K562 (cell line): Measurements from ENCODE around the gene CPED1. TPM values are rescaled to one million over a fixed set of nuclear protein-coding genes. Genes with fewer than 3 reads are reported as not detected.

Source experiments
- ASH1L ChIP-seq: fragments of 450-650 bp; IDR thresholded peaks from 2 replicates; pipeline ENCODE4 v1.6.1; 2018; ENCODE audit warnings: borderline replicate concordance, mild to moderate bottlenecking, low read depth; ENCODE audit not compliant: partially characterized antibody
- CBX1 ChIP-seq: sonication (generic); IDR thresholded peaks from 2 replicates; pipeline ENCODE4 v1.6.1; 2016; ENCODE audit warnings: antibody characterized with exemption, low read depth, mild to moderate bottlenecking
- GTF2A2 ChIP-seq: IDR thresholded peaks from 2 replicates; pipeline ENCODE4 v1.6.1; 2016; ENCODE audit warnings: mild to moderate bottlenecking, missing genetic modification characterization, missing compliant biosample characterization
- HDAC1 ChIP-seq, 2 experiments: fragments of 450-650 bp; IDR thresholded peaks; 2 replicates each; pipeline ENCODE4 v1.6.1; 2016 to 2017; ENCODE audit warnings: inconsistent platforms in 1 of 2, mild to moderate bottlenecking in 1 of 2, moderate library complexity in 1 of 2
- HDAC2 ChIP-seq: fragments of 450-650 bp; IDR thresholded peaks from 2 replicates; pipeline ENCODE4 v1.6.1; 2016; ENCODE audit warnings: mild to moderate bottlenecking
- KLF6 ChIP-seq: fragments of 250-450 bp; sonication (Bioruptor Pico); IDR thresholded peaks from 2 replicates; pipeline ENCODE4 v1.4.0; 2020; ENCODE audit warnings: mild to moderate bottlenecking, moderate library complexity, borderline replicate concordance
- MIER1 ChIP-seq: fragments of 450-650 bp; IDR thresholded peaks from 2 replicates; pipeline ENCODE4 v1.6.1; 2016; ENCODE audit warnings: antibody characterized with exemption, mild to moderate bottlenecking, low read depth
- NR1H2 ChIP-seq: sonication (generic); formaldehyde crosslinking; IDR thresholded peaks from 2 replicates; pipeline ENCODE4 v1.4.0; 2020; ENCODE audit warnings: mild to moderate bottlenecking, missing genetic modification reagents
- PHB2 ChIP-seq: fragments of 450-650 bp; IDR thresholded peaks from 2 replicates; pipeline ENCODE4 v1.6.1; 2017; ENCODE audit warnings: low read depth
- PTBP1 ChIP-seq: fragments of 200-400 bp; formaldehyde crosslinking; IDR thresholded peaks from 2 replicates; pipeline ENCODE4 v1.6.1; 2017; ENCODE audit warnings: low read depth, low read length
- RAD21 ChIP-seq, 2 experiments: fragments of 250-450 bp in 1 of 2; fragments of 450-650 bp in 1 of 2; sonication (Bioruptor Pico) in 1 of 2; formaldehyde crosslinking in 1 of 2; IDR thresholded peaks in 1 of 2; conservative IDR thresholded peaks in 1 of 2; 2 replicates each; pipeline versions ENCODE4 v1.4.0 to v1.8.0; 2020 to 2022; ENCODE audit warnings: mild to moderate bottlenecking in 2 of 2, moderate library complexity in 1 of 2
- SAFB ChIP-seq: fragments of 200-400 bp; formaldehyde crosslinking; IDR thresholded peaks from 2 replicates; pipeline ENCODE4 v1.6.1; 2017; ENCODE audit warnings: low read depth, low read length, borderline replicate concordance
- TAF9B ChIP-seq: fragments of 450-650 bp; IDR thresholded peaks from 2 replicates; pipeline ENCODE4 v1.6.1; 2018; ENCODE audit warnings: mild to moderate bottlenecking; ENCODE audit not compliant: partially characterized antibody
- TRIM24 ChIP-seq, 2 experiments: fragments of 450-650 bp; IDR thresholded peaks; 2 replicates each; pipeline ENCODE4 v1.6.1; 2016
- ZNF217 ChIP-seq: sonication (generic); formaldehyde crosslinking; IDR thresholded peaks from 2 replicates; pipeline ENCODE4 v1.8.0; 2022; ENCODE audit warnings: mild to moderate bottlenecking, missing genetic modification reagents
- ZNF592 ChIP-seq: fragments of 450-650 bp; IDR thresholded peaks from 2 replicates; pipeline ENCODE4 v1.6.1; 2017; ENCODE audit warnings: antibody characterized with exemption, mild to moderate bottlenecking
- ZNF639 ChIP-seq, 2 experiments: fragments of 200-800 bp in 1 of 2; sonication (Bioruptor generic) in 1 of 2; sonication (generic) in 1 of 2; formaldehyde crosslinking in 1 of 2; IDR thresholded peaks in 1 of 2; conservative IDR thresholded peaks in 1 of 2; 2 replicates each; pipeline versions ENCODE4 v1.5.0 to v1.6.1; 2016 to 2020; ENCODE audit warnings: missing compliant biosample characterization in 1 of 2, missing genetic modification characterization in 1 of 2, missing genetic modification reagents in 1 of 2
- ZNF668 ChIP-seq: fragments of 250-450 bp; sonication (Bioruptor Pico); IDR thresholded peaks from 2 replicates; pipeline ENCODE4 v1.8.0; 2022; ENCODE audit warnings: mild to moderate bottlenecking, inconsistent platforms
- polyA plus RNA-seq, 8 experiments: library from polyadenylated mRNA; depleted of rRNA in 4 of 8; stranded (reverse) in 5 of 8; unstranded in 3 of 8; fragments of >200 nt; fragmentation: Nextera tagmentation in 2 of 8; fragmentation: Illumina TruSeq in 1 of 8; extraction: Ambion mirVana in 2 of 8; extraction: Trizol in 1 of 8; gene quantifications; 2 replicates each; pipeline versions ENCODE4 v1.2.1 to v1.2.3, GENCODE V29; 2011 to 2014; ENCODE audit warnings: inconsistent platforms in 1 of 8, missing spikeins in 1 of 8
- total RNA-seq, 7 experiments: library from RNA; depleted of rRNA in 6 of 7; stranded (reverse); fragments of >200 nt in 6 of 7; fragmentation: Illumina TruSeq in 2 of 7; extraction: Trizol in 2 of 7; gene quantifications; 2 replicates each; pipeline versions ENCODE4 v1.2.1 to v1.2.3, GENCODE V29; 2011 to 2021; ENCODE audit warnings: low replicate concordance in 1 of 7
- TF ChIP-seq, protein P1 (sequence below): fragments of 250-450 bp; sonication (Bioruptor Pico); IDR thresholded peaks from 2 replicates; pipeline ENCODE4 v1.5.0; 2020; ENCODE audit warnings: mild to moderate bottlenecking
- TF ChIP-seq, protein P2 (sequence below): sonication (generic); formaldehyde crosslinking; IDR thresholded peaks from 2 replicates; pipeline ENCODE4 v1.8.1; 2023; ENCODE audit warnings: mild to moderate bottlenecking, missing genetic modification reagents

Gene CPED1
- total and polyA plus RNA-seq, 9 of the 15 experiments (the other 6 are each of a cell fraction or from before 2014, with no cell fraction given): 195 to 393 (median 290) TPM

- TF ChIP-seq TAF9B (peak; percentile 43), NR1H2 (CRISPR knock-in tag) (0 out of 2 replicates have a peak, but pooled peaks have one; percentile 52), GTF2A2 (tag) (no peak), RAD21 (CRISPR knock-in tag; conservative IDR thresholded peaks at IDR 0.05 in 1 of 2, IDR thresholded peaks at IDR 0.05 in 1 of 2) (peak in 1 of 2 experiments; percentile 3; a peak in 1 of 4 replicates), ZNF639 (CRISPR knock-in tag; conservative IDR thresholded peaks at IDR 0.05 in 1 of 2, IDR thresholded peaks at IDR 0.05 in 1 of 2) (no peak), ASH1L (no peak), HDAC1 (IDR thresholded peaks at IDR 0.05) (peak in 1 of 2 experiments; percentile 64; a peak in 1 of 4 replicates), MIER1 (peak; percentile 30; the same call in 1 of the 2 replicates), ZNF668 (CRISPR knock-in tag) (no peak), PTBP1 (no peak), KLF6 (CRISPR knock-in tag) (no peak), SAFB (no peak), HDAC2 (no peak), ZNF217 (CRISPR knock-in tag) (no peak), TRIM24 (IDR thresholded peaks at IDR 0.05) (no peak), ZNF592 (peak; percentile 62; the same call in 1 of the 2 replicates), PHB2 (no peak), CBX1 (no peak)
- TF ChIP-seq, protein P1, sequence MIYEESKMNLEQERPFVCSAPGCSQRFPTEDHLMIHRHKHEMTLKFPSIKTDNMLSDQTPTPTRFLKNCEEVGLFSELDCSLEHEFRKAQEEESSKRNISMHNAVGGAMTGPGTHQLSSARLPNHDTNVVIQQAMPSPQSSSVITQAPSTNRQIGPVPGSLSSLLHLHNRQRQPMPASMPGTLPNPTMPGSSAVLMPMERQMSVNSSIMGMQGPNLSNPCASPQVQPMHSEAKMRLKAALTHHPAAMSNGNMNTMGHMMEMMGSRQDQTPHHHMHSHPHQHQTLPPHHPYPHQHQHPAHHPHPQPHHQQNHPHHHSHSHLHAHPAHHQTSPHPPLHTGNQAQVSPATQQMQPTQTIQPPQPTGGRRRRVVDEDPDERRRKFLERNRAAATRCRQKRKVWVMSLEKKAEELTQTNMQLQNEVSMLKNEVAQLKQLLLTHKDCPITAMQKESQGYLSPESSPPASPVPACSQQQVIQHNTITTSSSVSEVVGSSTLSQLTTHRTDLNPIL (CRISPR knock-in tag): no peak
- TF ChIP-seq, protein P2, sequence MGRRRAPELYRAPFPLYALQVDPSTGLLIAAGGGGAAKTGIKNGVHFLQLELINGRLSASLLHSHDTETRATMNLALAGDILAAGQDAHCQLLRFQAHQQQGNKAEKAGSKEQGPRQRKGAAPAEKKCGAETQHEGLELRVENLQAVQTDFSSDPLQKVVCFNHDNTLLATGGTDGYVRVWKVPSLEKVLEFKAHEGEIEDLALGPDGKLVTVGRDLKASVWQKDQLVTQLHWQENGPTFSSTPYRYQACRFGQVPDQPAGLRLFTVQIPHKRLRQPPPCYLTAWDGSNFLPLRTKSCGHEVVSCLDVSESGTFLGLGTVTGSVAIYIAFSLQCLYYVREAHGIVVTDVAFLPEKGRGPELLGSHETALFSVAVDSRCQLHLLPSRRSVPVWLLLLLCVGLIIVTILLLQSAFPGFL: no peak
Measured at GRCh38 chr7:120990468-120991118, 2.1 kb downstream of the CPED1 start (continued).
